Liver (tissue), 9 donors: ENCODE data around the gene SLC38A11. TPM values are rescaled to one million over a fixed set of nuclear protein-coding genes. Genes with fewer than 3 reads are reported as not detected.

Experiments
- DNase-seq: peaks from one replicate; pipeline ENCODE4 v3.0.0-alpha.2; 2017; ENCODE audit warnings: low spot score
- H3K27ac ChIP-seq, 2 donors: one replicate each; pipeline ENCODE4 v1.7.0; 2013; ENCODE audit warnings: inconsistent platforms in 2 of 2, low read length in 2 of 2, control low read depth in 1 of 2, low read depth in 1 of 2, mild to moderate bottlenecking in 1 of 2
- H3K27me3 ChIP-seq, 4 donors: one replicate each; pipeline versions ENCODE4 v1.6.1 to v1.7.0; 2013; ENCODE audit warnings: low read length in 3 of 4, inconsistent platforms in 1 of 4, mild to moderate bottlenecking in 1 of 4, moderate library complexity in 1 of 4; ENCODE audit not compliant: control insufficient read depth in 4 of 4, insufficient read depth in 4 of 4
- H3K36me3 ChIP-seq, 4 donors: one replicate each; pipeline versions ENCODE4 v1.6.1 to v1.7.0; 2013; ENCODE audit warnings: low read length in 3 of 4, mild to moderate bottlenecking in 3 of 4, low read depth in 1 of 4, moderate library complexity in 1 of 4; ENCODE audit not compliant: control insufficient read depth in 4 of 4, insufficient read depth in 3 of 4
- H3K4me1 ChIP-seq, 4 donors: one replicate each; pipeline versions ENCODE4 v1.6.1 to v1.7.0; 2013; ENCODE audit warnings: low read length in 3 of 4, mild to moderate bottlenecking in 3 of 4, moderate library complexity in 1 of 4; ENCODE audit not compliant: control insufficient read depth in 4 of 4, insufficient read depth in 4 of 4
- H3K4me3 ChIP-seq, 3 donors: one replicate each; pipeline versions ENCODE4 v1.6.1 to v1.7.0; 2013; ENCODE audit warnings: low read length in 3 of 3, control low read depth in 1 of 3, low read depth in 1 of 3, mild to moderate bottlenecking in 1 of 3
- H3K9ac ChIP-seq, 2 donors: one replicate each; pipeline ENCODE4 v1.7.0; 2013; ENCODE audit warnings: low read length in 2 of 2, mild to moderate bottlenecking in 2 of 2, moderate library complexity in 2 of 2, control low read depth in 1 of 2, low read depth in 1 of 2
- H3K9me3 ChIP-seq, 4 donors: one replicate each; pipeline versions ENCODE4 v1.6.1 to v1.7.0; 2013; ENCODE audit warnings: low read length in 3 of 4; ENCODE audit not compliant: control insufficient read depth in 4 of 4
- ATF3 ChIP-seq: IDR thresholded peaks from 2 replicates; pipeline ENCODE4 v1.6.1; 2016; ENCODE audit warnings: antibody characterized with exemption
- FOXA1 ChIP-seq: IDR thresholded peaks from 2 replicates; pipeline ENCODE4 v1.6.1; 2016; ENCODE audit warnings: antibody characterized with exemption
- FOXA2 ChIP-seq: IDR thresholded peaks from 2 replicates; pipeline ENCODE4 v1.6.1; 2016; ENCODE audit warnings: antibody characterized with exemption
- HNF4A ChIP-seq, 2 donors: conservative IDR thresholded peaks; 2 replicates each; pipeline ENCODE4 v1.6.1; 2016; ENCODE audit warnings: antibody characterized with exemption in 2 of 2, mild to moderate bottlenecking in 2 of 2
- HNF4G ChIP-seq: IDR thresholded peaks from 2 replicates; pipeline ENCODE4 v1.6.1; 2016; ENCODE audit warnings: antibody characterized with exemption
- JUND ChIP-seq, 2 donors: IDR thresholded peaks; 2 replicates each; pipeline ENCODE4 v1.6.1; 2016; ENCODE audit warnings: antibody characterized with exemption in 2 of 2
- MAX ChIP-seq: IDR thresholded peaks from 2 replicates; pipeline ENCODE4 v1.6.1; 2016; ENCODE audit warnings: antibody characterized with exemption
- RAD21 ChIP-seq, 2 donors: IDR thresholded peaks; 2 replicates each; pipeline ENCODE4 v1.6.1; 2016; ENCODE audit warnings: antibody characterized with exemption in 2 of 2, mild to moderate bottlenecking in 2 of 2
- REST ChIP-seq: IDR thresholded peaks from 2 replicates; pipeline ENCODE4 v1.6.1; 2016; ENCODE audit warnings: antibody characterized with exemption, mild to moderate bottlenecking
- RXRA ChIP-seq, 2 donors: IDR thresholded peaks; 2 replicates each; pipeline ENCODE4 v1.6.1; 2017 to 2018; ENCODE audit warnings: antibody characterized with exemption in 2 of 2, mild to moderate bottlenecking in 1 of 2
- SP1 ChIP-seq: IDR thresholded peaks from 2 replicates; pipeline ENCODE4 v1.6.1; 2018; ENCODE audit warnings: antibody characterized with exemption, mild to moderate bottlenecking
- TAF1 ChIP-seq: conservative IDR thresholded peaks from 2 replicates; pipeline ENCODE4 v1.6.1; 2016; ENCODE audit warnings: antibody characterized with exemption, mild to moderate bottlenecking
- YY1 ChIP-seq: IDR thresholded peaks from 2 replicates; pipeline ENCODE4 v1.6.1; 2016; ENCODE audit warnings: antibody characterized with exemption, mild to moderate bottlenecking
- ZBTB33 ChIP-seq: IDR thresholded peaks from 2 replicates; pipeline ENCODE4 v1.6.1; 2016; ENCODE audit warnings: antibody characterized with exemption
- WGBS: extraction: QIAGEN DNeasy Blood & Tissue Kit; methylation state at CpG from one replicate; pipeline ENCODE4 v1.1.7; 2013; 5-methylcytosine and 5-hydroxymethylcytosine counted together
- polyA plus RNA-seq, 2 donors: library from polyadenylated mRNA; stranded (reverse) in 1 of 2; unstranded in 1 of 2; fragments of 200-250 nt in 1 of 2; fragments of >200 nt in 1 of 2; fragmentation: Nextera tagmentation in 1 of 2; extraction: Ambion mirVana in 1 of 2; gene quantifications; one replicate each; pipeline versions ENCODE4 v1.2.1 to v1.2.3, GENCODE V29; 2013 to 2015
- total RNA-seq, 2 donors: library from RNA; depleted of rRNA; stranded (reverse); fragments of >200 nt; gene quantifications; one replicate each; pipeline ENCODE4 v1.2.3, GENCODE V29; 2014
- donor health status: healthy.
- donor health status: healthy.
- donor health status: healthy.
- donor health status: healthy.
- donor health status: healthy.

Gene SLC38A11
- total and polyA plus RNA-seq, 4 donors, result 0.54 to 3.3 (median 2.3) TPM

- DNase-seq, result no peak
- no peaks in the 10 kb centered on the region for H3K27me3 ChIP-seq
- H3K4me1 ChIP-seq, result peaks cover 0 to 13% (median 7%) of the 10 kb centered on the region in 4 donors
- H3K9ac ChIP-seq, result no peak overlapping the region
- no peaks in the 10 kb centered on the region for H3K36me3 ChIP-seq
- H3K4me3 ChIP-seq, result no peak overlapping the region
- no peak overlapping the region for H3K27ac ChIP-seq
- TF ChIP-seq ATF3 (no peak), ZBTB33 (no peak), RAD21 (IDR thresholded peaks at IDR 0.05) (no peak), FOXA2 (no peak), SP1 (no peak), YY1 (no peak), HNF4G (no peak), TAF1 (no peak), HNF4A (conservative IDR thresholded peaks at IDR 0.05) (no peak), RXRA (IDR thresholded peaks at IDR 0.05) (no peak), JUND (IDR thresholded peaks at IDR 0.05) (no peak), REST (no peak), MAX (no peak)
- WGBS, result 92% methylated on average over 2 of the region's 2 CpGs
- H3K9me3 ChIP-seq, result no peaks in the 10 kb centered on the region
These were observed 22.9 kb downstream of the SLC38A11 start for GRCh38 chr2:164932377-164932776.

- H3K4me3 ChIP-seq, result no peak overlapping the region
- no peak overlapping the region for H3K27ac ChIP-seq
- no peaks in the 10 kb centered on the region for H3K27me3 ChIP-seq
- no peaks in the 10 kb centered on the region for H3K4me1 ChIP-seq
- H3K9ac ChIP-seq, result no peak overlapping the region
- DNase-seq, result no peak
- no peaks in the 10 kb centered on the region for H3K9me3 ChIP-seq
- no peak for TF ChIP-seq MAX
- no peak for TF ChIP-seq HNF4G
- no peak for TF ChIP-seq FOXA1
- no peaks in the 10 kb centered on the region for H3K36me3 ChIP-seq
These were observed 27.1 kb downstream of the SLC38A11 start for GRCh38 chr2:164928101-164928673.
